ENCODE data around the gene ARHGDIG. TPM values are rescaled to one million over a fixed set of nuclear protein-coding genes. Genes with fewer than 3 reads are reported as not detected.

The ARHGDIG gene
- total and polyA plus RNA-seq, 12 donors: 0.23 to 3.5 (median 0.88) TPM; not detected in 3

GRCh38 chr16:301235-301634, 20.8 kb downstream of the ARHGDIG start:
- Histone ChIP-seq H3K27me3 (no peaks in the 10 kb centered on the region), H3K36me3 (replicated peaks in 1 of 2) (peaks cover 0 to 11% of the 10 kb centered on the region in 2 donors), H3K4me3 (no peak overlapping the region), H3K9me3 (replicated peaks in 1 of 3) (no peaks in the 10 kb centered on the region), H3K4me1 (replicated peaks in 1 of 2) (peaks cover 0 to under 1% of the 10 kb centered on the region in 2 donors), H3K27ac (no peak overlapping the region)
- intact Hi-C loops (cut with DNase I): loop anchor here in 1 of 2 donors (10.0 kb wide), 1 partner anchor 194 kb away; no protein-coding TSS in a partner anchor
- WGBS, 4 donors: 93 to 100% (median 96%) methylated on average over 4 to 6 of the region's 6 CpGs
- TF ChIP-seq CTCF (IDR thresholded peaks at IDR 0.05) (no peak), POLR2A (IDR thresholded peaks at IDR 0.05) (no peak)
- no peak for DNase-seq

GRCh38 chr16:301950-302349, 21.6 kb downstream of the ARHGDIG start:
- WGBS, 4 donors: 91 to 100% (median 95%) methylated on average over 2 to 13 of the region's 13 CpGs; no CpG with 5 or more reads in 1 of the 4 donors
- Histone ChIP-seq H3K9me3 (replicated peaks in 1 of 3) (no peaks in the 10 kb centered on the region), H3K4me3 (no peak overlapping the region), H3K36me3 (replicated peaks in 1 of 2) (peaks cover 0 to 4% of the 10 kb centered on the region in 2 donors), H3K27ac (no peak overlapping the region), H3K4me1 (replicated peaks in 1 of 2) (peaks cover 0 to 8% of the 10 kb centered on the region in 2 donors), H3K27me3 (no peaks in the 10 kb centered on the region)
- no peak for DNase-seq
- intact Hi-C loops (cut with DNase I): loop anchor here in 1 of 2 donors (10.0 kb wide), 1 partner anchor 193 kb away; no protein-coding TSS in a partner anchor
- TF ChIP-seq CTCF (IDR thresholded peaks at IDR 0.05) (no peak), POLR2A (IDR thresholded peaks at IDR 0.05) (no peak)

GRCh38 chr16:303760-304505, 23.5 kb downstream of the ARHGDIG start:
- TF ChIP-seq POLR2A (IDR thresholded peaks at IDR 0.05) (no peak), CTCF (IDR thresholded peaks at IDR 0.05) (no peak)
- intact Hi-C loops (cut with DNase I): loop anchor here in 1 of 2 donors (10.0 kb wide), 1 partner anchor 191 kb away; no protein-coding TSS in a partner anchor
- H3K4me1 ChIP-seq (replicated peaks in 1 of 2): peaks cover 0 to 8% of the 10 kb centered on the region in 2 donors
- H3K9me3 ChIP-seq (replicated peaks in 1 of 3): no peaks in the 10 kb centered on the region
- H3K36me3 ChIP-seq (replicated peaks in 1 of 2): peaks cover 0 to 5% of the 10 kb centered on the region in 2 donors
- WGBS, 4 donors: 89 to 96% (median 94%) methylated on average over 34 to 43 of the region's 43 CpGs
- peak in 1 of 7 donors; percentile 16 for DNase-seq
- H3K4me3 ChIP-seq: no peak overlapping the region
- H3K27me3 ChIP-seq: no peaks in the 10 kb centered on the region
- H3K27ac ChIP-seq: no peak overlapping the region

- peak in 5 of 7 donors; percentile 34 to 67 (median 50) for DNase-seq
- Histone ChIP-seq H3K4me1 (replicated peaks in 1 of 2) (peaks cover 0 to 8% of the 10 kb centered on the region in 2 donors), H3K27ac (peak overlapping the region in 2 of 5 donors; percentile 65 to 74), H3K9me3 (replicated peaks in 1 of 3) (no peaks in the 10 kb centered on the region), H3K4me3 (no peak overlapping the region), H3K36me3 (replicated peaks in 1 of 2) (peaks cover 0 to 5% of the 10 kb centered on the region in 2 donors), H3K27me3 (no peaks in the 10 kb centered on the region)
- intact Hi-C loops (cut with DNase I): loop anchor here in 1 of 2 donors (10.0 kb wide), 1 partner anchor 189 kb away; no protein-coding TSS in a partner anchor
- TF ChIP-seq CTCF (IDR thresholded peaks at IDR 0.05) (no peak), POLR2A (IDR thresholded peaks at IDR 0.05) (no peak)
- WGBS, 4 donors: 60 to 78% (median 73%) methylated on average over 16 to 19 of the region's 19 CpGs
Observed at GRCh38 chr16:305916-306626, 25.7 kb downstream of the ARHGDIG start.
